Measurements from ENCODE around the gene TPGS1.
A peak's percentile ranks its signal among the peaks of the same experiment; 100 is the strongest.

The TPGS1 gene

DNA sequence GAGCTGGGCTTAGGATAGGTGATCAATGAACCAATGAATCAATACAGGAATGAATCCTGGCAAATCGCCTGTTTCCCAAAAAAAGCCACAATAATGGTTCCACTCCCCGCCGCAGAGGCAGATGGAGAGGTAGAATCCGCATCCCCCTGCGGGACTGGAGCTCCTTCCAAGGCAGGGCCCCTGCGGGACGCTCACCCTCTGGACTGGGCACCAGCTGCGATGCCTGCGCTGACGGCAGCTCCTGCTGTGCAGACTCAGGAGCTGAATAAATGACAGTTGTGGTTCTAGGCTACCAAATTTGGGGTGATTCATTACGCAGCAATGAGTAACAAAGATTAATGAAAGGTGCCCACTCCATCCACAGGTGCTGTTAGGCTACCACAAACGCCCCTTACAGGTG is 15.4 kb downstream of the TPGS1 start:
- DNase-seq = no peak

DNA sequence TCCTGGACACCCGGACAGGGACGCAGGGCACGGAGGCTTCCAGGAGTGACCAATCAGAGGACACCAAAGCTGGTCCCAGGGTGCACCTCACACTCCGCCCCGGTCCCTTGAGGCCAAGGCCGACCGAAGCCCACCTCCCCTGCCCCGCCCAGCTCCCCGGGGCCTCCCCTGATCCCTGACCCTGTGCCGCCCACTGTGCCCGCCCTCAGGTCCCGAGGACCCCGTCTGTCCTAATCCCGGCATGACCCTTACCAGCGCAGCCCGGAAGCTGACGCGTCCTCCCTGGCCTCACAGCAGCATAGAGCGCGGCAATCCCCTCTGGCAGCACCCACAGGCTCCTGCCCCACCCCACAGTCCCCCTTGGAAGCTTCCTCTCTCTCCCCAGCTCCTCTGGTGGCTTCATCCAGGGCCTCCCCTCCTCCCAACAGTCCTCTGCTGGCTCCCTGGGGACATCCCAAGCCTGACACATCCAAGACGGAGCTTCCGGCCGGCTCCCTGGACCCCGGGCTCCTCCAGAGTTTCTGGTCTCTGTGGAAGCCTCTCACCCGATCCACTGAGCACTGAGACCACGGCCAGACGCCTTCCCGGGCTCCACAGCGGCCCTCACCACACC is 16.9 kb downstream of the TPGS1 start:
- no peak for DNase-seq

DNA sequence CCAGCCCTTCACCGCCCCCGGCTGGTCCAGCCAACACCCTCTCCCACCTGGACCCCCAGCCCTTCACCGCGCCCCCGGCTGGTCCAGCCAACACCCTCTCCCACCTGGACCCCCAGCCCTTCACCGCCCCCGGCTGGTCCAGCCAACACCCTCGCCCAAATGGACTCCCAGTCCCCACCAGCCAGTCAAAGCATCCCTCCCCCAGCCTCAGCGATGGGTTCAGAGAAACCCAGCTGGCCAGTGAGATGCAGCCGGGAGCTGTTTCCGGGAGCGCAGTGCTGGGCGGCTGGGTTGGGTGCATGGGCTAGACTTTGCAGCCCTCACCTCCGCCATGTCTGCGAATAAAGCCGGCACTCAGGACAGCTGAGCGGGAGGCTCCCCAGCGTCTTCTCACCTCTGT is 17.7 kb downstream of the TPGS1 start:
- DNase-seq = no peak

DNA sequence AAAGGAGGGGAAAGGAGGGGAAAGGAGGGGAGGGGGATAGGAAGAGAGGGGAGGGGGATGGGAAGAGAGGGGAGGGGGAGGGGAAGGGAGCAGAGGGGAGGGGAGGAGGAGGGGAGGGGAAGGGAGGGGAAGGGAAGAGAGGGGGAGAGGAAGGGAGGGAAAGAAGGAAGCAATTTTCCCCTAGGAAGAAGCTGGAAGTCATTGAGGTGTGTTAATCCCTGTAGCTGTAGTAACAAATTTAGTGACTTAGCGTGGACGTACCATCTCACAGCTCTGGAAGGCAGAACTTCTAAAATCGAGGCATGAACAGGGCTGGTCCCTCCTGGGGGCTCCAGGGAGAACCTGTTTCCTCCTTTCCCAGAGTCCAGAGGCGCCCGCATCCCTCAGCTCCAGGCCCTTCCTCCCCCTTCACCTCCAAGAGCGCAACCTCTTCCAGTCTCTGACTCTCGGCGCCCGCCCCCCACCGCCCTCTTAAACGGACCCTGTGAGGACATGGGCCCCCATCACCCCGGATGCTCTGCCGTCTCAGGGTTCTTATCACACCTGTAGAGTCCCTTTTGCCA is 18.6 kb downstream of the TPGS1 start:
- DNase-seq = no peak

DNA sequence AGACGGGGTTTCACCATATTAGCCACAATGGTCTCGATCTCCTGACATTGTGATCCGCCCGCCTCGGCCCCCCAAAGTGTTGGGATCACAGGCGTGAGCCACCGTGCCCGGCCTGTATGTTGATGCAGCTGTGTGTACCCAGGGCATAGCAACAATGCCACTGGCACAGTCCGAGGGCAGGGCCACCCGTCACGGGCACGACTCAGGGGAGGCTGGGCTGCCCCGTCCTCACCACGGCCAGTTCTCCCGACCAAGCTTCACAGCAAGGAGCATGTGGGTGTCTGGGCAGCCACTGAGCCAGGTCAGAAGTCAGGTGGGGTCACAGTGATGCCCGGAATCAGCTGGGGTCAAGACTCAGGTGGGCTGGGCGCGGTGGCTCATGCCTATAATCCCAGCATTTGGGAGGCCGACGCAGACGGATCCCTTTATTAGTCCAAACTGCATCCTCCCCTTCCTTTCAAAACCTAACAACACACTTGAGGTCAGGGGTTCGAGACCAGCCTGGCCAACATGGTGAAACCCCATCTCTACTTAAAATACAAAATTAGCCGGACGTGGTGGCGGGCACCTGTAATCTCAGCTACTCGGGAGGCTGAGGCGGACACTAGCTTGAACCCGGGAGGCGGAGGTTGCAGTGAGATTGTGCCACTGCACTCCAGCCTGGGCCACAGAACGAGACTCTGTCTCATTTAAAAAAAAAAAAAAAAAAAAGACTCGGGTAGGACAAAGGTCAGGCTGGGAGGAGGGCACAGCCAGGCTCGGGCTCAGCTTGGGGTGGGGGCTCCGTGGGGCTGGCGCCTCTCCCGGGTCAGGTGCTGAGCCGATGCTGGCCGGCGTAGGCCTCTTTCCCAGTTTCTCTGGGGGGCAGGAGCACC is 23.1 kb downstream of the TPGS1 start:
- DNase-seq = no peak

DNA sequence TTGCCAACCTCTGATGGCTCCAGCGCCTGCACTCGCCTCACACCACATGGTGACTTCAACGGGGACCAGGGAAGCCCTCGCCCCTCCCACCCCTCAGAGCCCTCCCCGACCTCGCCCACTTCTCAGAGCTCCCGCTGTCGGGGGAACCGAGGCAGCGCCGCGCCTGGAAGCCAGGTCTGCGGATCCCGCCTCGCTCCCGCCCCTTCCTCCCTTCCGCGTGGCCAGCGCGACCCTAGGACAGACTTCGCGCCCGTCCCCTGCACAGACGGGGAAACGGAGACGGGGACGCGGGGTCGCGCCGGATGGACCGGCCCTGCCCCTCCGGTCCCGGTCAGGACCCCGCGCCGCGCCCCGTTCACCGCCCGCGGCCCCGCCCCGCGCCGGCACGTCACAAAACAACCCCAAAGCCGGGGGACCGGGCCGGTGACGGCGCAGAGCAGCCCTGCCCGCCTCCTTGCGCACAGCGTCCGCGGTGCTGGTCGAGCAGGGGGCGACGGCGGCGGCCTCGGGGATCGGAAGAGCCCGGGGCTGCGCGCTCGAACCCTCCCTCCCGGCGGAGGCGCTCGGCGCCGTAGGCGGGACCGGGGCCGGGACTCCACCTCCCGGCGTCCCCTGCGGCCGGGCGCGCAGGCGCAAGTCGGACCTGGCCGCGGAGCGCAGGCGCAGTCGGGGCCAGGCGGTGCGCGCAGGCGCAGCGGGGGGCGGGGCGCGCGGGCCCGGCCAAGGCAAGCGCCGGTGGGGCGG is 23.9 kb downstream of the TPGS1 start:
- DNase-seq = peak; percentile 85

DNA sequence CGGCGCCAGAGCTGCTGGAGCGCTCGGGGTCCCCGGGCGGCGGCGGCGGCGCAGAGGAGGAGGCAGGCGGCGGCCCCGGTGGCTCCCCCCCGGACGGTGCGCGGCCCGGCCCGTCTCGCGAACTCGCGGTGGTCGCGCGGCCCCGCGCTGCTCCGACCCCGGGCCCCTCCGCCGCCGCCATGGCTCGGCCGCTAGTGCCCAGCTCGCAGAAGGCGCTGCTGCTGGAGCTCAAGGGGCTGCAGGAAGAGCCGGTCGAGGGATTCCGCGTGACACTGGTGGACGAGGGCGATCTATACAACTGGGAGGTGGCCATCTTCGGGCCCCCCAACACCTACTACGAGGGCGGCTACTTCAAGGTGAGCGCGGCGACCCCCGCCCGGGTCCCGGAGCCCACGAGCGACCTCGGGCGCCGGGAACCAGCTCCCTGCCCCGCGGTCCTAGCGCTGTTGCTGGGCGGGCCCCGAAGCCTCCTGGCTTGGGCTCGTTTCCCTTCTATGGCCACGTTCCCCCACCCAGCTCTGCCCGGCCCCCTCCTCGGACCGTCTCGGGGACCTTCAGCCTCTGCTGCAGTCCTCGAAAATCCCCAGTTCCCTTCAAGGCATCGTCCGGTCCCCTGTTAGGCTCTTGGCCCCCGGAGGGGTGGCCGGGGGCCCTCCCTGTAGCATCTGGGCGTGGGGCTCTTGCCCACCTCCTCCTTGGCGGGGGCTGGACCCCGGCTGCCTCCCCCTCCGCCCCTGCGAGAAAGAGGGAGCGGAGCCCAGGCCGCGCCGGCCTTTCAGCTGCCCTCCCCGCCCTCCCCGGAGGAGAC is 24.7 kb downstream of the TPGS1 start, which contains the start of gene CDC34:
Gene CDC34, plus strand, starts transcription at position 8 of the 808 bp plus-strand sequence. Its CDS starts 172 bp downstream, at position 180.
- no peak for DNase-seq

DNA sequence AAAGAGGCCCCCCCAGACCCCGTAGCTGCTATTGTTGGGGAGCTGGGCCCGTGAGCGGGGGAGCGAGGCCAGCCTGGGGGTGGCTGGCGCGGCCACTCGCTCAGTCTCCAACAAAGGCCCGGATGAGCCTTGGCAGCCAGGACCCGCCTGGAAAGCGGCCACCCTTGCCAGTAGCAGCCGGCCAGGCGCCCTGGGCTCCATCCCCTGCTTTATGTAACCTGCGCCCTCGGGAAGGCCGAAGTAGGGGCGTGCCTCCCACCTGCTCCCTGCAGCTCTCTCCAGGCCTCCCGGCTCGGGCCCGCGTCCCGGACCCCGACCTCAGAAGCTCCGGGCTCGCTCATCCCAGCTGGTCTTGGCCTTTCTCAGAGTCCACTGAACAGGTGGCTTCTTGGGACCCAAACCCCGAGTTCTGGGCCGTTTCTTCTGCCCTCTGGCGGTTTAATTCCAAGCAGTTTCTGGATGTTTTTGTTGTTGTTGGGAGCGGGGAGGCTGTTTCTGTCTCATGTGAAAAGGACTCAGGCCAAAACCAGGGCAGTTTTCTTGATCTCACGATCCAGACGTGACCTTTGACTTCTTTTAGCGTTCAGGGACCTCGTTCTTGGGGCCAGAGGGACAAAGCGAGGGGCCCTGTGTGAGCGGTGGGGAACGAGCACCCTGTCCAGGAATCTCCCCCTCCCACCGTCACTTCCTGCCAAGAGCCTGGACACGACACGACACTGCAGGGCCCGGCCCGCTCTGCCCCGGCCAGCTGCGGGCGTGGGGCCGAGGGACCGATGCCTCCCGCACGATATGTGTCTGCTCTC is 25.5 kb downstream of the TPGS1 start:
- DNase-seq = peak; percentile 40

DNA sequence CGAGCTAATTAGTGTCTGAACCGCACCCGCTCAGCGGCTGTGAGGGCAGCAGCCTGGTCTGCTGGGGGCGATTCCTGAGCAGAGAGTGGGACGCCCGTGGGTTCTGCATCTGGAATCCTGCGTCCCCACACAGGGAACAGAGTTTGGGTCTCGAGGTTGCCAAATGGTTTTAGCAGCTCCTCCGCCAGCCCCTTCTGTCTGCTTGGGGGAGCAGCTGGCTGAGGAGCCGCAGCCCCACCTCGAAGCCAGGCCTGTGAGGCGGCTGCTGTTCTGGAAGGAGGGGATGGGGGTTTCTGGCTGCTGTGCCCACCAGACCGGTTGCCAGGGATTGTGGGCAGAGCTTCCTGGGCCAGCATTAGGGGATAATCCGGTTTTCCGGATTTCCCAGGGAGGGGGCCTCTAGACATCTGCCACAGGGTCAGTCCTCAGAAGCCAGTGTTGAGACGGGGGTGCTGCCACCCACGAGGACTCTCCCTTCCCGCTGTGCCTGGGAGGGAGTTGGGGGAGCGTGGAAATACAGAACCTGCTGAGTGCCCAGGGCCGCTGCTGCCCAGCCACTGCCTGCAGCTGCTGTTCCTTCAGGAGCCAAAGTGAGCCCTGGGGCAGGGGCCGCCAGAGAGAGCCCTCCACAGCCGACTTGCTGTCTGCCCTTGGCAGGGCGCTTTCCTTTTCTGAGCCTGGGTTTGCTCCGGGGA is 26.2 kb downstream of the TPGS1 start:
- DNase-seq = no peak

DNA sequence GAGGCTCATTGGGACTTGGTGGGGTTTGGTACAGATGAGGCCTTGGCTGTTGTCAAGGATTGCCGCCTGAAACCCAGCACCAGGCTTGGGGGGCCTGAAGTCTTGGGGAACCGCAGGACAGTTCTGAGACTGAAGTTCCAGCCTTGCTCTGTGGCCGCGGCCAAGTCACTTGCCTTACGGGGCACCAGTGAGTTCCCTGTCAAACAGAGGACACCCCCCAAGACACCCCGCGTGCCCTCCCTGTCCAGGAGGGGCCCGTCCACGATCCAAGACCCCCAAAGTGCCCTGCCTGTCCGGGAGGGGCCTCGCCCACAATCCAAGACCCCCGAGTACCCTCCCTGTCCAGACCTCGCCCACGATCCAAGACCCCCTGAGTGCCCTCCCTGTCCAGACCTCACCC is 26.8 kb downstream of the TPGS1 start:
- DNase-seq = no peak

DNA sequence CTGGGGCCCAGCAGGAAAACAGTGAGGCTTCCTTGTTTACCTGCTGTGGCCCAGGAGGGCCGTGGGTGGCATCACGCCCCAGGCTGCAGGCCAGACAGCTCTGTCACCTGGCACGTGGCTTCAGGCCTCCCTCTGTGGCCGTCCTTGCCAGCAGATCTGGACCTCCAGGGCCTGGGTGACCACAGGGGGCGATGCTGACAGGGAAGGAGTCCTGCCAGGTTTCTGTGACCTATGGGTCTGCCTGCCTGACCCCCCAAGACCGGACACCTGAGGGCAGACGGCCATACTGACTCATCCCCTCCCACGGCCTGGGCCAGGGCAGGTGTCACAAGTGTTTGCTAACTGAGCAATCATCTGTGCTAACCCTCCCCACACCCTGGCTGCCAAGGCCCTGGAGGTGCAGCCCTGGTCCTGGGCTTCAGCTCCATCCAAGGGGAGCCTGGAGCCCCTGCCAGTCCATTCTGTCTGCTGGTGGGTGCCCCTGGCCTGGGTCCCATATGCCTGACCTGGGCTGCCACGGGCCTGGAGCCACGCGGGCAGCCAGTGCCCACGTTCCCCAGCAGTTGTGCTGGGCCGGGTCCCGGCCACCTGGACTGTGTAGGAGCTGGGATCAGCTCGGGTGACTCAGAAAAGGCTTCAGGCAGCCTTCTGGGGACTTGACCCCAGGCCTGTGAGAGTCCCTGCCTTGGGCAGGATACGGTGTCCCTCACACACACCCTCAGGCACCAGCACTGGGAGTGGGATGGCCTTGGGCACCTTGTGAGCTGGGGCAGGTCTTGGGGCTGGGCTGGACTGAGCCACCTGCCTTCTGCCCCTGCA is 27.9 kb downstream of the TPGS1 start:
- no peak for DNase-seq

DNA sequence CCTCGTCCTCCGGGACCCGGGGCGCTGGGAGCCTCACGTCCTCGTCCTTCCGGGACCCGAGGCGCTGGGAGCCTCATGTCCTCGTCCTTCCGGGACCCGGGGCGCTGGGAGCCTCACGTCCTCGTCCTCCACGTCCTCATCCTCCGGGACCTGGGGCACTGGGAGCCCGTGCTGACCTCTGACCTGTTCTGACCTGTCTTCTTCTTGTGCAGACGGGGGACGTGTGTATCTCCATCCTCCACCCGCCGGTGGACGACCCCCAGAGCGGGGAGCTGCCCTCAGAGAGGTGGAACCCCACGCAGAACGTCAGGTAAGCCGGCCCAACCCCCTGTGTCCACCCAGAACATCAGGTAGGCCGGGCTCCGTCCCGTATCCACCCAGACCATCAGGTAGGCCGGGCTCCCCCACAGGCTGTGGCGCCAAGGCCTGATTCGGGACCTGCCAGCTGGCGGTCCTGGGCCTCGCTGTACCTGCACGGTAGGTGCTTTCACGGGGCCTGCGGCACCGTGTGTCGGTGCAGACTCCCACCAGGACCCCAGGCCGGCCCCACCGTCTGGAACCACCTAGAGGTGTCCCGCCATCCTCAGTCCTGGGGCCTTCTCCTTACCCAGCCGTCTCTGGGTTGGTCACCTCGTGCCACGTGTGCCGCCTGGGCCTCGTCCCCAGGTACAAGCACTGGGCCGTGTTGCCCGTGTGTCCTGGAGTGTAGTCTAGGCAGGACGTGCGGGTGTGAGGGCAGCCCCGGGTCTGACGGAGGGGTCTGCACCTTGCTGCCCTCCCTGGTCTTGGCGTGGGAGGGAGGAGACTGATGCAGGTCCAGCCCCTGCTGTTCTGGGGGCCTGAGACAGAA is 29.0 kb downstream of the TPGS1 start:
- no peak for DNase-seq

DNA sequence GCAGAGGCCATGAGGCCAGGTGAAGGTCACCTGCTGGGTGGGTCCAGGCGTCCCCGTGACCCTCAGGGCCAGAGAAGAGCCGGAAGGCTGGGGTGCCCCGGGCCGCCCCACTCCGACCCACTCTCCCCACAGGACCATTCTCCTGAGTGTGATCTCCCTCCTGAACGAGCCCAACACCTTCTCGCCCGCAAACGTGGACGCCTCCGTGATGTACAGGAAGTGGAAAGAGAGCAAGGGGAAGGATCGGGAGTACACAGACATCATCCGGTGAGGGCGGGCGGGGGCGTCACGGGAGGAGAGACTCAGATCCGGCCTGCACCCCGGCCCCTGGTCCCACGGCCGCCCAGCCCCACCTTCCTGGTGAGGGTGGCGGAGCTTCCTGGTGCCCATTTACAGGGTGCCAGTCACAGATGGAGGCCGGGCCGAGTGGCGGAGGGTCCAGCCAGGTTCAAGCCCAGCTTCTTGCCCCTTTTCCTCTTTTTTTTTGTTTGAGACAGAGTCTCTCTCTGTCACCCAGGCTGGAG is 29.6 kb downstream of the TPGS1 start:
- DNase-seq = no peak

DNA sequence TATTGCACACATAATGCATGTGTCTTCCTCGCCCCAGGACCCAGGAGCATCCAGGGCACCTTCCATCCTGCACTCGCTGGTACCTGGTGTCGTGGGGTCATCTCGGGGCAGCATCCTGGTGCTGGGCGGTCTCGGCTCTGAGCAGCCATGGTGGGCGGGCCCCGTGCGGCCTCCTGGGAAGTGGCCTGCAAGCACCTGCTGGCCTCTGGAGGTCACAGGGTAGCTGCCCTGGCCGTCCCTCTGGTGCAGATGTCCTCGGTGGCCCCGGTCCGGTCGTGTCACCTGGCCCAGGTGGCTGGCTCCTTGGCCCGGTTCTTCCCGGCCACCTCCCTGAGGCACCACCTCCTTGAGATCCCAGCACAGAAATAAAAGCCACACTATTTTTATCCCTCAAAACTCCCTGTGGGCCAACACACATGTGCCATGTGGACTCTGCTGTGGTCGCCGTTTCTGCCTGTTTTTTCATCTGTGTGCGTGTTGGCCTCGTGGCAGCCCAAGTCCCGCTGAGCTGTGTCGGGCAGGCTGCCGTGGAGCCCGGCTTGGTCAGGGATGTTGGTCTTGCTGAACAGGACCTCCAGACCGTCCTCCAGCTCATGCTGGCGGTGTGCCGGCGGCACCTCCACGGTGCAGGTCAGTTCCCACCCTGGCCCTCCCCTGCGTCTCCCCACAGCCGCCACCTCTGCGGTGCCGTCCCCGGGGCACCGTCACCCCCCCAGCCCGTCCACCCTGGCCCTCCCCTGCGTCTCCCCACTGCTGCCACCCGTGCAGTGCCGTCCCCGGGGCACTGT is 31.5 kb downstream of the TPGS1 start:
- DNase-seq = no peak

DNA sequence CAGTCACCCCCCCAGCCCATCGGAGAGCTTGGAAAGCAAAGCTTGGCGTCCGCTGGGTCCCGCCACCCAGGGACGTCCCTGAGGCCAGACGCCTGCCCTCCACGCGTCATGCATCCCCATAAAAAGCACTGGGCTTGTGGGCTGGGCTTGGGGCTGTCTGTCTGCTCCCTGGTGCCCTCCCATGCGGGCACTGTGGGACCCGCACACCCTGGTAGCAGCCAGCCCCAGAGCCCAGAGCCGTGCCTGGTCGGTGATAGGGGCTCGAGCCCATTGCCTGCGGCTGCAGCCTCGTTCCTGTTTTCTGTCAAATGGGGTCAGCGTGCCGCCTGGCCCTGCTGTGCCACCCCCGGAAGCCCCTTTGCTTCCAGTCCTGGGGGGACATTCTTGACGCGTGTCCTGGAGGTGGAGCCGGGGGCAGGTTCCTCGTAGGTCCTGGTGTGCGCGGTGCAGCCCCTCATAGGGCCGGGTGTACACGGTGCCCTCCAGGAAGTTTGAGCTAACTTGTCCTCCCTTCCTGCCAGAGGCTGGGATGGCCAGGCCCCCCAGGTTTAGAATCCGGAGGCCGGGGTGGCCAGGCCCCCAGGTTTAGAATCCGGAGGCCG is 32.2 kb downstream of the TPGS1 start:
- DNase-seq = no peak

DNA sequence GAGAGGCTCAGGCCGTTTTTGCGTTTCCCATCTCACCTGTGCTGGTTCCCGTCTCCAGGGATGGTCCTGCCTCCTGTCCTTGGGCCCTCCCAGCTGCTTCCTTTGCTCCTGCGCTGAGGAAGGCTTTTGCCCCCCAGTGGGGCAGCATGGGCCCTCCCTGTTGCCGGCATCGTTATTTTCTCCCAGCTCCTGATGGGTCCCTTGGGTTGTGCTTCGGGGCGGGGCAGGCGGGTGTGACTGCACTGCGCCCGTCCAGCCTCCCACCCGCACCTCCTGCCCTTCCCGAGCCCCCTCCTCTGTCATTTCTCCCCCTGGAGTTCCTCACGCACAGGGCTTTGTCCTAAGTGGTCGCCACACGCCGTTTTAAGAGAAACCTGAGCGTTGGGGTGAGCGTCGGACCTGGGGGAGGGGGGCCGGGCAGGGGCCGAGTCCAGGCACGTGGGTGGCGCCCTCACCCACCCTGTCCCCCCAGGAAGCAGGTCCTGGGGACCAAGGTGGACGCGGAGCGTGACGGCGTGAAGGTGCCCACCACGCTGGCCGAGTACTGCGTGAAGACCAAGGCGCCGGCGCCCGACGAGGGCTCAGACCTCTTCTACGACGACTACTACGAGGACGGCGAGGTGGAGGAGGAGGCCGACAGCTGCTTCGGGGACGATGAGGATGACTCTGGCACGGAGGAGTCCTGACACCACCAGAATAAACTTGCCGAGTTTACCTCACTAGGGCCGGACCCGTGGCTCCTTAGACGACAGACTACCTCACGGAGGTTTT is 33.8 kb downstream of the TPGS1 start:
- DNase-seq = no peak

DNA sequence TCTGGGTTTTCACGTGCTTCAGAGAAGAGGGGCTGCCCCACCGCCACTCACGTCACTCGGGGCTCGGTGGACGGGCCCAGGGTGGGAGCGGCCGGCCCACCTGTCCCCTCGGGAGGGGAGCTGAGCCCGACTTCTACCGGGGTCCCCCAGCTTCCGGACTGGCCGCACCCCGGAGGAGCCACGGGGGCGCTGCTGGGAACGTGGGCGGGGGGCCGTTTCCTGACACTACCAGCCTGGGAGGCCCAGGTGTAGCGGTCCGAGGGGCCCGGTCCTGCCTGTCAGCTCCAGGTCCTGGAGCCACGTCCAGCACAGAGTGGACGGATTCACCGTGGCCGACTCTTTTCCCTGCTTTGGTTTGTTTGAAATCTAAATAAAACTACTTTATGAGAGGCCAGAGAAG is 34.4 kb downstream of the TPGS1 start:
- DNase-seq = no peak

All from activated CD4-positive, alpha-beta T cell treated with anti-CD3 and anti-CD28 coated beads, Interleukin-2, amount 50 U/mL, for 1 hour (primary cell).